Neuronal stem cell (in vitro differentiated cells): ENCODE data around the gene TMEM203.

Experiments
- DNase-seq: peaks from one replicate; pipeline ENCODE4 v3.0.0-alpha.2; 2013; ENCODE audit warnings: low spot score
- H2AFZ ChIP-seq: one replicate; pipeline ENCODE4 v1.6.1; 2013; ENCODE audit warnings: mild to moderate bottlenecking, low read length, inconsistent platforms
- H2AK5ac ChIP-seq: 2 replicates; pipeline ENCODE4 v1.6.1; 2013; ENCODE audit warnings: low read depth, mild to moderate bottlenecking, inconsistent platforms, low read length, moderate library complexity, mixed read lengths
- H2BK120ac ChIP-seq: 2 replicates; pipeline ENCODE4 v1.6.1; 2013; ENCODE audit warnings: low read depth, mild to moderate bottlenecking, inconsistent platforms, low read length, moderate library complexity, mixed read lengths
- H2BK12ac ChIP-seq: one replicate; pipeline ENCODE4 v1.6.1; 2013; ENCODE audit warnings: low read length, inconsistent platforms
- H2BK15ac ChIP-seq: 2 replicates; pipeline ENCODE4 v1.6.1; 2013; ENCODE audit warnings: mild to moderate bottlenecking, low read length, inconsistent platforms, mixed read lengths
- H2BK5ac ChIP-seq: one replicate; pipeline ENCODE4 v1.6.1; 2013; ENCODE audit warnings: inconsistent platforms, mild to moderate bottlenecking, low read length, moderate library complexity
- H3K14ac ChIP-seq: one replicate; pipeline ENCODE4 v1.6.1; 2013; ENCODE audit warnings: low read length, inconsistent platforms
- H3K18ac ChIP-seq: 2 replicates; pipeline ENCODE4 v1.6.1; 2013; ENCODE audit warnings: low read length, inconsistent platforms
- H3K23ac ChIP-seq: 2 replicates; pipeline ENCODE4 v1.6.1; 2013; ENCODE audit warnings: low read depth, mild to moderate bottlenecking, mixed read lengths, low read length, inconsistent platforms; ENCODE audit not compliant: poor library complexity
- H3K27ac ChIP-seq: replicated peaks from 3 replicates; pipeline ENCODE4 v1.5.1; 2013; ENCODE audit warnings: low read length, inconsistent platforms
- H3K27me3 ChIP-seq, 3 experiments: 2 replicates each; pipeline ENCODE4 v1.6.1; 2013; ENCODE audit warnings: low read length in 3 of 3, mild to moderate bottlenecking in 2 of 3, inconsistent platforms in 1 of 3, low read depth in 1 of 3, mixed read lengths in 1 of 3, moderate library complexity in 1 of 3; ENCODE audit not compliant: control insufficient read depth in 3 of 3, insufficient read depth in 3 of 3
- H3K36me3 ChIP-seq, 2 donors: replicated peaks in 1 of 2; 2 replicates each; pipeline ENCODE4 v1.6.1; 2013; ENCODE audit warnings: low read length in 2 of 2; ENCODE audit not compliant: control insufficient read depth in 2 of 2, insufficient read depth in 2 of 2
- H3K4ac ChIP-seq: 2 replicates; pipeline ENCODE4 v1.6.1; 2013; ENCODE audit warnings: inconsistent platforms, mild to moderate bottlenecking, low read length, moderate library complexity
- H3K4me1 ChIP-seq, 2 donors: 1 replicate in 1 of 2; 2 replicates in 1 of 2; pipeline ENCODE4 v1.6.1; 2013; ENCODE audit warnings: low read length in 2 of 2, low read depth in 1 of 2; ENCODE audit not compliant: control insufficient read depth in 2 of 2, insufficient read depth in 1 of 2
- H3K4me2 ChIP-seq: one replicate; pipeline ENCODE4 v1.6.1; 2013; ENCODE audit warnings: mild to moderate bottlenecking, low read length, inconsistent platforms; ENCODE audit not compliant: insufficient read depth, poor library complexity, severe bottlenecking
- H3K4me3 ChIP-seq, 2 donors: 2 replicates each; pipeline ENCODE4 v1.5.1; 2013; ENCODE audit warnings: low read length in 2 of 2, mild to moderate bottlenecking in 2 of 2, inconsistent platforms in 1 of 2, moderate library complexity in 1 of 2
- H3K79me1 ChIP-seq: one replicate; pipeline ENCODE4 v1.6.1; 2013; ENCODE audit warnings: low read depth, mild to moderate bottlenecking, inconsistent platforms, low read length, moderate library complexity
- H3K9ac ChIP-seq: one replicate; pipeline ENCODE4 v1.6.1; 2013; ENCODE audit warnings: mild to moderate bottlenecking, low read depth, low read length, inconsistent platforms; ENCODE audit not compliant: poor library complexity
- H3K9me3 ChIP-seq, 2 donors: replicated peaks in 1 of 2; 2 replicates each; pipeline versions ENCODE3 to v1.6.1; 2013; ENCODE audit warnings: low read length in 2 of 2, mild to moderate bottlenecking in 2 of 2, inconsistent platforms in 1 of 2, low read depth in 1 of 2, mixed read lengths in 1 of 2, moderate library complexity in 1 of 2; ENCODE audit not compliant: control insufficient read depth in 2 of 2, insufficient read depth in 1 of 2
- H4K8ac ChIP-seq: one replicate; pipeline ENCODE4 v1.6.1; 2013; ENCODE audit warnings: low read depth, mild to moderate bottlenecking, inconsistent platforms, low read length, moderate library complexity
- H4K91ac ChIP-seq: one replicate; pipeline ENCODE4 v1.6.1; 2013; ENCODE audit warnings: low read length, low read depth, mild to moderate bottlenecking, inconsistent platforms; ENCODE audit not compliant: poor library complexity
- WGBS, 2 donors: extraction: QIAGEN DNeasy Blood & Tissue Kit; methylation state at CpG; one replicate each; pipeline ENCODE4 v1.1.7; 2013; ENCODE audit warnings: missing lambda C conversion rate in 2 of 2, mixed read lengths in 1 of 2; ENCODE audit not compliant: insufficient read length in 2 of 2, insufficient replicate concordance in 1 of 2; ENCODE audit errors: extremely low coverage in 2 of 2; 5-methylcytosine and 5-hydroxymethylcytosine counted together

The TMEM203 gene

GRCh38 chr9:137230705-137231371 is 25.4 kb upstream of the TMEM203 start, which contains the start of gene SLC34A3:
Gene SLC34A3, plus strand, starts transcription at chr9:137230901. Its CDS starts 802 bp downstream, at chr9:137231703.
- Histone ChIP-seq H3K4me2 (peak within 1 kb of the TSS; percentile 18), H3K27ac (no peak within 1 kb of the TSS), H2BK15ac (no peak within 1 kb of the TSS), H3K4ac (no peak within 1 kb of the TSS), H3K23ac (no peak within 1 kb of the TSS), H3K9ac (peak within 1 kb of the TSS; percentile 44), H3K4me3 (no peak within 1 kb of the TSS), H3K27me3 (peaks cover 0 to 7% (median 0%) of the 10 kb centered on the region in 3 experiments), H3K9me3 (no peaks in the 10 kb centered on the region), H2AK5ac (peak within 1 kb of the TSS; percentile 93), H2BK120ac (no peak within 1 kb of the TSS), H3K4me1 (peaks cover 0 to 8% of the 10 kb centered on the region in 2 donors), H3K18ac (peak within 1 kb of the TSS; percentile 64), H3K14ac (no peak within 1 kb of the TSS), H2BK12ac (no peak within 1 kb of the TSS), H3K79me1 (peaks cover under 1% of the 10 kb centered on the region), H2BK5ac (peak within 1 kb of the TSS; percentile 87), H4K8ac (no peak within 1 kb of the TSS), H2AFZ (peak within 1 kb of the TSS; percentile 32), H4K91ac (no peak within 1 kb of the TSS), H3K36me3 (no peaks in the 10 kb centered on the region)
- WGBS, 2 donors: no CpG with 5 or more reads among the region's 14 CpGs
- no peak for DNase-seq

- Histone ChIP-seq H3K27ac (no peak overlapping the region), H3K4ac (no peak overlapping the region), H2BK120ac (no peak overlapping the region), H3K14ac (no peak overlapping the region), H2BK5ac (peak overlapping the region; percentile 87), H3K9me3 (no peaks in the 10 kb centered on the region), H2AK5ac (peak overlapping the region; percentile 93), H2BK15ac (no peak overlapping the region), H2AFZ (peak overlapping the region; percentile 32), H3K23ac (no peak overlapping the region), H4K91ac (no peak overlapping the region), H3K79me1 (no peaks in the 10 kb centered on the region), H2BK12ac (no peak overlapping the region), H3K4me3 (no peak overlapping the region), H3K4me2 (peak overlapping the region; percentile 18), H3K18ac (peak overlapping the region; percentile 38), H3K27me3 (peaks cover 0 to 7% (median 0%) of the 10 kb centered on the region in 3 experiments), H3K4me1 (peaks cover 0 to 9% of the 10 kb centered on the region in 2 donors), H3K9ac (peak overlapping the region; percentile 44), H4K8ac (no peak overlapping the region), H3K36me3 (no peaks in the 10 kb centered on the region)
- no peak for DNase-seq
- no CpG with 5 or more reads among the region's 31 CpGs for WGBS, 2 donors
Observed at GRCh38 chr9:137229903-137230704, 24.7 kb upstream of the TMEM203 start.

- H3K4me3 ChIP-seq: peak overlapping the region in 1 of 2 donors; percentile 21
- H3K14ac ChIP-seq: no peak overlapping the region
- no peak overlapping the region for H2BK5ac ChIP-seq
- no peak overlapping the region for H3K27ac ChIP-seq
- peak overlapping the region; percentile 21 for H3K9ac ChIP-seq
- no CpG with 5 or more reads among the region's 27 CpGs for WGBS, 2 donors
- no peak overlapping the region for H2BK15ac ChIP-seq
- peak overlapping the region; percentile 23 for H3K4ac ChIP-seq
- H3K27me3 ChIP-seq: peaks cover 0 to 7% (median 0%) of the 10 kb centered on the region in 3 experiments
- peak overlapping the region; percentile 32 for H2AFZ ChIP-seq
- H3K23ac ChIP-seq: peak overlapping the region; percentile 93
- no peak overlapping the region for H4K8ac ChIP-seq
- no peak overlapping the region for H2BK120ac ChIP-seq
- H2BK12ac ChIP-seq: no peak overlapping the region
- H3K79me1 ChIP-seq: no peaks in the 10 kb centered on the region
- no peaks in the 10 kb centered on the region for H3K36me3 ChIP-seq
- peak overlapping the region; percentile 11 for H3K4me2 ChIP-seq
- H3K9me3 ChIP-seq: no peaks in the 10 kb centered on the region
- DNase-seq: no peak
- H4K91ac ChIP-seq: no peak overlapping the region
- peak overlapping the region; percentile 38 for H3K18ac ChIP-seq
- peaks cover 0 to 9% of the 10 kb centered on the region in 2 donors for H3K4me1 ChIP-seq
- H2AK5ac ChIP-seq: no peak overlapping the region
Observed at GRCh38 chr9:137228968-137229896, 23.8 kb upstream of the TMEM203 start.
